ACC112 (cell line): Measurements from ENCODE around the gene ANKS1B.

Experiments
- H2AFZ ChIP-seq: fragments of 200-600 bp; sonication (generic); one replicate; pipeline ENCODE4 v1.6.0; 2017; ENCODE audit warnings: antibody characterized with exemption, low read length; ENCODE audit not compliant: unreplicated experiment
- H3K27ac ChIP-seq: fragments of 200-600 bp; sonication (generic); 2 replicates; pipeline ENCODE4 v1.5.1; 2014; ENCODE audit warnings: low read depth, mild to moderate bottlenecking, antibody characterized with exemption, low read length, moderate library complexity
- H3K27me3 ChIP-seq: fragments of 200-600 bp; sonication (generic); 2 replicates; pipeline ENCODE4 v1.6.1; 2014; ENCODE audit warnings: mild to moderate bottlenecking, antibody characterized with exemption, low read length, moderate library complexity, mixed read lengths; ENCODE audit not compliant: insufficient read depth
- H3K36me3 ChIP-seq: fragments of 200-600 bp; sonication (generic); 2 replicates; pipeline ENCODE4 v1.6.1; 2016; ENCODE audit warnings: mild to moderate bottlenecking, antibody characterized with exemption, low read length, moderate library complexity, mixed read lengths; ENCODE audit not compliant: insufficient read depth
- H3K4me1 ChIP-seq: fragments of 200-600 bp; sonication (generic); one replicate; pipeline ENCODE4 v1.6.1; 2016; ENCODE audit warnings: low read length, mixed read lengths; ENCODE audit not compliant: insufficient read depth, unreplicated experiment, control insufficient read depth
- H3K4me3 ChIP-seq: fragments of 200-600 bp; sonication (generic); 2 replicates; pipeline ENCODE4 v1.5.1; 2014; ENCODE audit warnings: mild to moderate bottlenecking, low read depth, low read length
- H3K79me2 ChIP-seq: fragments of 200-600 bp; sonication (generic); one replicate; pipeline ENCODE4 v1.6.0; 2016; ENCODE audit warnings: low read length; ENCODE audit not compliant: control insufficient read depth, unreplicated experiment, insufficient read depth

The ANKS1B gene

GRCh38 chr12:99281277-99281676 lies 703.5 kb downstream of the ANKS1B start:
- no peaks in the 10 kb centered on the region for H3K36me3 ChIP-seq
- no peaks in the 10 kb centered on the region for H3K4me1 ChIP-seq
- H3K79me2 ChIP-seq: no peaks in the 10 kb centered on the region
- H3K27ac ChIP-seq: no peak overlapping the region
- no peak overlapping the region for H3K4me3 ChIP-seq
- no peak overlapping the region for H2AFZ ChIP-seq
- no peaks in the 10 kb centered on the region for H3K27me3 ChIP-seq

- Histone ChIP-seq H3K4me3 (no peak overlapping the region), H3K27me3 (no peaks in the 10 kb centered on the region), H3K79me2 (no peaks in the 10 kb centered on the region), H3K4me1 (no peaks in the 10 kb centered on the region), H3K36me3 (no peaks in the 10 kb centered on the region), H2AFZ (no peak overlapping the region), H3K27ac (no peak overlapping the region)
These were observed 705.8 kb downstream of the ANKS1B start for GRCh38 chr12:99278899-99279298.

GRCh38 chr12:99277591-99278379 lies 707.0 kb downstream of the ANKS1B start:
- Histone ChIP-seq H3K27me3 (no peaks in the 10 kb centered on the region), H3K79me2 (no peaks in the 10 kb centered on the region), H3K4me1 (no peaks in the 10 kb centered on the region), H3K27ac (no peak overlapping the region), H3K4me3 (no peak overlapping the region), H3K36me3 (no peaks in the 10 kb centered on the region), H2AFZ (no peak overlapping the region)

- Histone ChIP-seq H3K27me3 (no peaks in the 10 kb centered on the region), H3K36me3 (no peaks in the 10 kb centered on the region), H3K27ac (no peak overlapping the region), H2AFZ (no peak overlapping the region), H3K4me1 (no peaks in the 10 kb centered on the region), H3K4me3 (no peak overlapping the region), H3K79me2 (no peaks in the 10 kb centered on the region)
These were observed 713.7 kb downstream of the ANKS1B start for GRCh38 chr12:99271071-99271470.

- H3K36me3 ChIP-seq: no peaks in the 10 kb centered on the region
- no peak overlapping the region for H3K27ac ChIP-seq
- H3K79me2 ChIP-seq: no peaks in the 10 kb centered on the region
- H3K27me3 ChIP-seq: no peaks in the 10 kb centered on the region
- no peak overlapping the region for H3K4me3 ChIP-seq
- no peaks in the 10 kb centered on the region for H3K4me1 ChIP-seq
- no peak overlapping the region for H2AFZ ChIP-seq
These were observed 717.7 kb downstream of the ANKS1B start for GRCh38 chr12:99267038-99267437.

GRCh38 chr12:99265648-99266047 lies 719.1 kb downstream of the ANKS1B start:
- Histone ChIP-seq H3K4me1 (no peaks in the 10 kb centered on the region), H3K79me2 (no peaks in the 10 kb centered on the region), H3K4me3 (no peak overlapping the region), H2AFZ (no peak overlapping the region), H3K36me3 (no peaks in the 10 kb centered on the region), H3K27ac (no peak overlapping the region), H3K27me3 (no peaks in the 10 kb centered on the region)

GRCh38 chr12:99261256-99261655 lies 723.5 kb downstream of the ANKS1B start:
- no peaks in the 10 kb centered on the region for H3K36me3 ChIP-seq
- H3K79me2 ChIP-seq: no peaks in the 10 kb centered on the region
- H3K27me3 ChIP-seq: no peaks in the 10 kb centered on the region
- no peaks in the 10 kb centered on the region for H3K4me1 ChIP-seq
- H2AFZ ChIP-seq: no peak overlapping the region
- H3K27ac ChIP-seq: no peak overlapping the region
- H3K4me3 ChIP-seq: no peak overlapping the region

- Histone ChIP-seq H3K27ac (no peak overlapping the region), H3K79me2 (no peaks in the 10 kb centered on the region), H3K36me3 (no peaks in the 10 kb centered on the region), H3K4me1 (no peaks in the 10 kb centered on the region), H3K27me3 (no peaks in the 10 kb centered on the region), H3K4me3 (no peak overlapping the region), H2AFZ (no peak overlapping the region)
These were observed 724.2 kb downstream of the ANKS1B start for GRCh38 chr12:99260456-99260996.

- no peak overlapping the region for H3K27ac ChIP-seq
- no peak overlapping the region for H3K4me3 ChIP-seq
- H3K79me2 ChIP-seq: no peaks in the 10 kb centered on the region
- H3K4me1 ChIP-seq: no peaks in the 10 kb centered on the region
- no peaks in the 10 kb centered on the region for H3K27me3 ChIP-seq
- no peak overlapping the region for H2AFZ ChIP-seq
- H3K36me3 ChIP-seq: no peaks in the 10 kb centered on the region
These were observed 725.4 kb downstream of the ANKS1B start for GRCh38 chr12:99259040-99259934.

- no peaks in the 10 kb centered on the region for H3K36me3 ChIP-seq
- no peaks in the 10 kb centered on the region for H3K4me1 ChIP-seq
- H3K4me3 ChIP-seq: no peak overlapping the region
- no peak overlapping the region for H2AFZ ChIP-seq
- H3K79me2 ChIP-seq: no peaks in the 10 kb centered on the region
- H3K27me3 ChIP-seq: no peaks in the 10 kb centered on the region
- no peak overlapping the region for H3K27ac ChIP-seq
These were observed 727.1 kb downstream of the ANKS1B start for GRCh38 chr12:99257672-99258071.
